Measurements from ENCODE around the gene AMIGO1.

AMIGO1 gene

GRCh38 chr1:109504974-109505373 is 4.6 kb downstream of the AMIGO1 start:
- H3K27ac ChIP-seq, result no peak overlapping the region
- TF ChIP-seq, protein P1, sequence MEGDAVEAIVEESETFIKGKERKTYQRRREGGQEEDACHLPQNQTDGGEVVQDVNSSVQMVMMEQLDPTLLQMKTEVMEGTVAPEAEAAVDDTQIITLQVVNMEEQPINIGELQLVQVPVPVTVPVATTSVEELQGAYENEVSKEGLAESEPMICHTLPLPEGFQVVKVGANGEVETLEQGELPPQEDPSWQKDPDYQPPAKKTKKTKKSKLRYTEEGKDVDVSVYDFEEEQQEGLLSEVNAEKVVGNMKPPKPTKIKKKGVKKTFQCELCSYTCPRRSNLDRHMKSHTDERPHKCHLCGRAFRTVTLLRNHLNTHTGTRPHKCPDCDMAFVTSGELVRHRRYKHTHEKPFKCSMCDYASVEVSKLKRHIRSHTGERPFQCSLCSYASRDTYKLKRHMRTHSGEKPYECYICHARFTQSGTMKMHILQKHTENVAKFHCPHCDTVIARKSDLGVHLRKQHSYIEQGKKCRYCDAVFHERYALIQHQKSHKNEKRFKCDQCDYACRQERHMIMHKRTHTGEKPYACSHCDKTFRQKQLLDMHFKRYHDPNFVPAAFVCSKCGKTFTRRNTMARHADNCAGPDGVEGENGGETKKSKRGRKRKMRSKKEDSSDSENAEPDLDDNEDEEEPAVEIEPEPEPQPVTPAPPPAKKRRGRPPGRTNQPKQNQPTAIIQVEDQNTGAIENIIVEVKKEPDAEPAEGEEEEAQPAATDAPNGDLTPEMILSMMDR (conservative IDR thresholded peaks at IDR 0.05), result no peak

DNA sequence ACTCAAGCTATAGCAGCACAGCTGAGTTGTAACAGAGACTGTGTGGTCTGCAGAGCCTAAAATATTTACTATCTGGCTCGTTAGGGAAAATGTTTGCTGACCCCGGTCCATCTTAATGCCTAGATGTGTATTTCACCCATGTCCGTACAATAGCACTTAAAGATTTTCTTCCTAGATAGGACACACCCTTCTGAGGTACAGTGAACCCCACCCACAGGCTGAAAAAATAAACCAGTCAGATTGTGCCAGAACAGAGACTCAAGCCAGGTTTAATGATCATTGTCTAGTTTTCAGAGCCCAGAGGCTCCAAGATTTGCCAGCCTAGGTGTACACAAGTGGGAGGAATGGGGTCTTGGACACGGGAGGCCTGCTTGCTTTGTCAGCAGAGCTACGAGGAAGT is 5.6 kb downstream of the AMIGO1 start:
- no peak overlapping the region for H3K27ac ChIP-seq
- TF ChIP-seq, protein P1 (conservative IDR thresholded peaks at IDR 0.05), result no peak

GRCh38 chr1:109502364-109502851 is 7.1 kb downstream of the AMIGO1 start:
- TF ChIP-seq, protein P1 (conservative IDR thresholded peaks at IDR 0.05), result no peak
- H3K27ac ChIP-seq, result no peak overlapping the region

GRCh38 chr1:109501644-109502363 is 7.7 kb downstream of the AMIGO1 start:
- TF ChIP-seq, protein P1 (conservative IDR thresholded peaks at IDR 0.05), result no peak
- no peak overlapping the region for H3K27ac ChIP-seq

DNA sequence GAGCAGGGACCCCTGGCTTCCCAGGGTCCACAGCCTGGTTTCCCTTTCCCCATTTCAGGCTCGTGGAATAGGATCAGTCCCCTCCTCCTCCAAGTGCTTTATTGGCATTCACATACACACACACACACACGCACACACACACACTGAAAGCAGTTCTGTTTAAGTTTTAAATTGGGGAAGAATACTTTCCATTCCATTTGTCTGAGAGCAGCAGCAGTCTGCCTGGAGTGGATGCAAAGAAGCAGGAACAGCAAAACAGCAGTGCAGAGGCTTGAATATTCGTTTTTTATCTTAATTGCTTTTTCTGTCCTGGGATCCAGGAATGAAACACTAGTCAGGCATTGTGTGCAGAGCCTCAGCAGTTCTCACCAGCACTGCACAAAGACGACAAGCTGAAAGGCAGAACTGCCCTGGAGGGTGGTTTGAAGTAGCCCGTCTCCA is 8.6 kb downstream of the AMIGO1 start:
- TF ChIP-seq, protein P1 (conservative IDR thresholded peaks at IDR 0.05), result no peak
- H3K27ac ChIP-seq, result no peak overlapping the region

DNA sequence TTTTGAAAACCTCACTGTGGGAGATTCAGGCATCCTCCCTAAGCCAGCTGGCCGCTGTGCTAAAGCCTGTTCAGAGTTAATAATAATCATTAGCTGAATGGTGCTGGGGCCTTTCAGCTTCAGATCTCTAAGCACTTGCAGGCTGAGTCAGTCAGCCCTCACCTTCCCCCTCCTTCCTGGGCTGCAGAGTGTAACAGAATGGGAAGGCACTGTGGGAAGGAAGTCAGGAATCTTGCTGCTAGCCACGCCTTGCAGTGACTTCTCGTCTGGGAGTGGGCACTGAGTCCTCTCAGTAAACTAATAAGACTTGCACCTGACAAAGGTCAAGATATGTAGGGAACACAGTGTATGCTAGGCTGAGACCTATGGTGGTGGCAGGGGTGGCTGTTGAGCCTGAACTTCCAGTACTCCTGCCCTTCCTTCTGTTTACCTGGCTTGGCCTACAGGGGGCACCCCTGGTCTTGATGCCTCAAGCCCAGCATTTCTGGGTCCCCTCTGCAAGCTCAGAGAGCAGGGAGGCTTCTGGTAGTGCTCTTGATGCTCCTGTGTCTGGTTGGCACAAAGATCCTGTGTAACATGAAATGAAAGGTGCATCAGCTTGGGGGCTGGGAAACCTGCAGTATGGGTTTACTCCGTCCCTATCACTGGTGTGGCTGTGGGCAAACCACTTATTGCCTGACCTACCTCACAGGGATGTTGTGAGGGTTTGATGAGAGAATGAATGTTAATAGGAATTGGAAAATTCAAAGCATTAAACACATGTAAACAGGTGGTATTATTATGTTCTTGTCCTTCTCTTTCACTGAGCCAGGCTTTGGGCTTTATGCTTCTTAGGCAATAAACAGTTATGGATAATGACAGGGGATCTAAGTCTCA is 9.6 kb downstream of the AMIGO1 start:
- TF ChIP-seq, protein P1 (conservative IDR thresholded peaks at IDR 0.05), result peak; percentile 65
- H3K27ac ChIP-seq, result peak overlapping the region; percentile 50

DNA sequence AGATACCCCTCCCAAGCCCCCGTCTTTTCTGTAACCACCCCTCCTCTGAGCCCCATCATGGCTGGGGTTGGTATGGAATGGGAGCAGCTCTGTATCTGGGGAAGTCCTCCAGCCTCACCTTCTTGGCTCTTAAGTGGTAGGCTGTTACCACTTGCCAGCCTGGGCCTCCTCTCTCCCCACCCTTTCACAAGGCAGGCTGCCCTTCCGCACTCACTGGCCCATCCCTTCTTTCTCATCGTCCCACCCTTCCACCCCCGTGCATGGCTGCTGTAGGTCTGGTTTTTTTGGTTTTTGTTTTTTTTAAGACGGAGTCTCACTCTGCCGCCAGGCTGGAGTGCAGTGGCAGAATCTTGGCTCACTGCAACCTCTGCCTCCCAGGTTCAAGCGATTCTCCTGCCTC is 10.4 kb downstream of the AMIGO1 start:
- TF ChIP-seq, protein P1 (conservative IDR thresholded peaks at IDR 0.05), result no peak
- H3K27ac ChIP-seq, result peak overlapping the region; percentile 50
